ENCODE data around the gene BCL2L11.

Gene BCL2L11

GRCh38 chr2:111178730-111179405, 58.2 kb downstream of the BCL2L11 start:
- TF ChIP-seq MAX (IDR thresholded peaks at IDR 0.05; ENCODE audit: low read depth, low read length) (no peak), POLR2A (IDR thresholded peaks at IDR 0.05; ENCODE audit: extremely low read depth, insufficient read length) (no peak), MYC (IDR thresholded peaks at IDR 0.05; ENCODE audit: low read depth, low read length) (no peak), CTCF (IDR thresholded peaks at IDR 0.05; ENCODE audit: low read depth, low read length) (no peak)
- H3K4me3 ChIP-seq (ENCODE audit: low read depth, low read length): no peak overlapping the region
- peak; percentile 56 for DNase-seq (ENCODE audit: low read depth)

- TF ChIP-seq MAX (IDR thresholded peaks at IDR 0.05; ENCODE audit: low read depth, low read length): no peak
- no peak for TF ChIP-seq CTCF (IDR thresholded peaks at IDR 0.05; ENCODE audit: low read depth, low read length)
- TF ChIP-seq MYC (IDR thresholded peaks at IDR 0.05; ENCODE audit: low read depth, low read length): no peak
- no peak for TF ChIP-seq POLR2A (IDR thresholded peaks at IDR 0.05; ENCODE audit: extremely low read depth, insufficient read length)
- DNase-seq (ENCODE audit: low read depth): no peak
- H3K4me3 ChIP-seq (ENCODE audit: low read depth, low read length): no peak overlapping the region
Measured at GRCh38 chr2:111182121-111182520, 61.4 kb downstream of the BCL2L11 start.

- no peak overlapping the region for H3K4me3 ChIP-seq (ENCODE audit: low read depth, low read length)
- DNase-seq (ENCODE audit: low read depth): no peak
- no peak for TF ChIP-seq POLR2A (IDR thresholded peaks at IDR 0.05; ENCODE audit: extremely low read depth, insufficient read length)
- TF ChIP-seq CTCF (IDR thresholded peaks at IDR 0.05; ENCODE audit: low read depth, low read length): no peak
- no peak for TF ChIP-seq MYC (IDR thresholded peaks at IDR 0.05; ENCODE audit: low read depth, low read length)
- no peak for TF ChIP-seq MAX (IDR thresholded peaks at IDR 0.05; ENCODE audit: low read depth, low read length)
Measured at GRCh38 chr2:111182740-111183139, 62.0 kb downstream of the BCL2L11 start.

GRCh38 chr2:111184725-111185310, 64.1 kb downstream of the BCL2L11 start:
- no peak for TF ChIP-seq CTCF (IDR thresholded peaks at IDR 0.05; ENCODE audit: low read depth, low read length)
- TF ChIP-seq POLR2A (IDR thresholded peaks at IDR 0.05; ENCODE audit: extremely low read depth, insufficient read length): no peak
- TF ChIP-seq MAX (IDR thresholded peaks at IDR 0.05; ENCODE audit: low read depth, low read length): no peak
- TF ChIP-seq MYC (IDR thresholded peaks at IDR 0.05; ENCODE audit: low read depth, low read length): no peak
- no peak overlapping the region for H3K4me3 ChIP-seq (ENCODE audit: low read depth, low read length)
- no peak for DNase-seq (ENCODE audit: low read depth)

- no peak for DNase-seq (ENCODE audit: low read depth)
- TF ChIP-seq POLR2A (IDR thresholded peaks at IDR 0.05; ENCODE audit: extremely low read depth, insufficient read length): no peak
- no peak for TF ChIP-seq MAX (IDR thresholded peaks at IDR 0.05; ENCODE audit: low read depth, low read length)
- no peak for TF ChIP-seq CTCF (IDR thresholded peaks at IDR 0.05; ENCODE audit: low read depth, low read length)
- TF ChIP-seq MYC (IDR thresholded peaks at IDR 0.05; ENCODE audit: low read depth, low read length): no peak
- no peak overlapping the region for H3K4me3 ChIP-seq (ENCODE audit: low read depth, low read length)
Measured at GRCh38 chr2:111185361-111186022, 64.8 kb downstream of the BCL2L11 start.

Measured in NB4 (cell line).